ENCODE results near the gene SOX6.

- TF ChIP-seq CTCF (IDR thresholded peaks at IDR 0.05 in 4 of 5, conservative IDR thresholded peaks at IDR 0.05 in 1 of 5): no peak
- TF ChIP-seq POLR2A (IDR thresholded peaks at IDR 0.05): no peak
Measured at GRCh38 chr11:16117989-16118756, 238.2 kb downstream of the SOX6 start.
